Measurements from ENCODE around the gene CHORDC1. TPM values are rescaled to one million over a fixed set of nuclear protein-coding genes. Genes with fewer than 3 reads are reported as not detected.

CHORDC1 gene
- polyA plus RNA-seq, 1 of the 3 experiments (the other 2 are of a cell fraction) = 12.1 TPM

DNA sequence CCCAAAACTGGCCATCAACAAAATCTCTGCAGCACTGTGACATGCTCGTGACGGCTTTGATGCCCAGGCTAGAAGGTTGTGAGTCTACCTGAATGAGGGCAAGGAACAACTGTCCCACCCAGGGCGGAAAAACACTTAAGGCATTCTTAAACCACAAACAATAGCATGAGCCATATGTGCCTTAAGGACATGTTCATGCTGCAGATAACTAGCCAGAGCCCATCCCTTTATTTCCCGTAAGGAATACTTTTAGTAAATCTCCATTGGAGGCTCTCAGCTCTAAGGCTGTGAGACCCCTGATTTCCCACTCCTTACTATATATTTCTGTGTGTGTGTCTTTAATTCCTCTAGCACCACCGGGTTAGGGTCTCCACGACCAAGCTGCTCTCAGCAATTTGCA, 3.4 kb downstream of the CHORDC1 start (continued):
- TF ChIP-seq SMC3 (IDR thresholded peaks at IDR 0.05; ENCODE audit: low read depth, low read length) = no peak
- TF ChIP-seq MEF2A (IDR thresholded peaks at IDR 0.05; ENCODE audit: borderline replicate concordance, low read depth) = no peak
- no peak for TF ChIP-seq GABPA (IDR thresholded peaks at IDR 0.05; ENCODE audit: low read depth)
- no peak for TF ChIP-seq MXI1 (IDR thresholded peaks at IDR 0.05; ENCODE audit: low read depth, low read length)
- no peak for TF ChIP-seq ZBTB33 (IDR thresholded peaks at IDR 0.05; ENCODE audit: borderline replicate concordance, low read depth)
- no peak for TF ChIP-seq FOSL2 (IDR thresholded peaks at IDR 0.05; ENCODE audit: borderline replicate concordance, low read depth)
- no peak for TF ChIP-seq ELF1 (IDR thresholded peaks at IDR 0.05)

DNA sequence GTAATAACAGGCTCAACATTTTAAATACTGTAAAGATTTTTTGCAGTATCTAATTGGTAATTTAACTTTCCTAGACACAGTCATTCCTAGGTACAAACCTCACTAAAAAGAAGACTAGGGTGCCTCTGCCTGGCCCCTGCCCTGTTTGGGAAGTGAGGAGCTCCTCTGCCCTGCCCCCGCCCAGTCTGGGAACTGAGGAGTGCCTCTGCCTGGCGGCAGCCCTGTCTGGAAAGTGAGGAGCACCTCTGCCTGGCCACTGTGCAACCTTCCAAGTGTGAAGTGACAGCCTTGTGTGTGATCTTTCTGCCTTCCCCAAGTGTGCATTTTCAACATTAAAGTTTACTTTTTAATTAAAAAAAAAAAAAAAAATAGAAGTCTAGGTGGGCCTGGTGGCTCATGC, 4.2 kb downstream of the CHORDC1 start:
- Histone ChIP-seq H3K27me3 (ENCODE audit: insufficient read depth) (no peaks in the 10 kb centered on the region), H3K9me2 (no peaks in the 10 kb centered on the region), H3K27ac (ENCODE audit: low read depth in 2 of 2, low read length in 1 of 2) (no peak overlapping the region), H3K79me2 (ENCODE audit: insufficient read depth) (peaks cover 92% of the 10 kb centered on the region), H3K36me3 (replicated peaks in 1 of 2; ENCODE audit: control insufficient read depth in 1 of 2, insufficient read depth in 2 of 2, low read length in 1 of 2) (peaks cover 32% of the 10 kb centered on the region in 2 experiments), H3F3A (replicated peaks; ENCODE audit: insufficient read depth) (no peaks in the 10 kb centered on the region), H3K4me3 (ENCODE audit: low read depth in 2 of 2, low read length in 1 of 2) (no peak overlapping the region), H3K4me2 (no peak overlapping the region), H3K9me3 (no peaks in the 10 kb centered on the region), H3K9ac (no peak overlapping the region), H4K20me1 (ENCODE audit: insufficient read depth) (peaks cover 51% of the 10 kb centered on the region), H3K4me1 (ENCODE audit: control insufficient read depth in 1 of 2, insufficient read depth in 2 of 2, low read depth in 1 of 2, low read length in 1 of 2) (peaks cover 3 to 5% of the 10 kb centered on the region in 2 experiments; a peak in 3 of 4 replicates), H2AFZ (ENCODE audit: low read depth) (no peak overlapping the region)
- DNase-seq = no peak
- CTCF ChIA-PET = interaction anchor here (7.4 kb wide), 1 partner anchor 14 kb away, joined by 47 read pairs; no protein-coding TSS in a partner anchor
- TF ChIP-seq NFIC (IDR thresholded peaks at IDR 0.05; ENCODE audit: borderline replicate concordance) (no peak), TEAD4 (IDR thresholded peaks at IDR 0.05; ENCODE audit: borderline replicate concordance, insufficient read depth) (no peak), MXI1 (IDR thresholded peaks at IDR 0.05; ENCODE audit: low read depth, low read length) (no peak), YY1 (IDR thresholded peaks at IDR 0.05; ENCODE audit: low read depth) (no peak), EP300 (IDR thresholded peaks at IDR 0.05; ENCODE audit: borderline replicate concordance in 1 of 2, low read depth in 1 of 2, low read length in 1 of 2) (no peak), RCOR1 (IDR thresholded peaks at IDR 0.05; ENCODE audit: low read length) (no peak), JUND (IDR thresholded peaks at IDR 0.05) (no peak), CHD2 (IDR thresholded peaks at IDR 0.05; ENCODE audit: low read length, partially characterized antibody) (no peak), GATA2 (CRISPR knock-in tag; IDR thresholded peaks at IDR 0.05) (no peak), EZH2phosphoT487 (IDR thresholded peaks at IDR 0.05; ENCODE audit: borderline replicate concordance, low read depth) (no peak), POLR2AphosphoS5 (IDR thresholded peaks at IDR 0.05; ENCODE audit: low read depth, low read length) (no peak), TAF1 (IDR thresholded peaks at IDR 0.05; ENCODE audit: borderline replicate concordance, low read depth, low read length) (no peak)
- TF ChIP-seq, protein P1, sequence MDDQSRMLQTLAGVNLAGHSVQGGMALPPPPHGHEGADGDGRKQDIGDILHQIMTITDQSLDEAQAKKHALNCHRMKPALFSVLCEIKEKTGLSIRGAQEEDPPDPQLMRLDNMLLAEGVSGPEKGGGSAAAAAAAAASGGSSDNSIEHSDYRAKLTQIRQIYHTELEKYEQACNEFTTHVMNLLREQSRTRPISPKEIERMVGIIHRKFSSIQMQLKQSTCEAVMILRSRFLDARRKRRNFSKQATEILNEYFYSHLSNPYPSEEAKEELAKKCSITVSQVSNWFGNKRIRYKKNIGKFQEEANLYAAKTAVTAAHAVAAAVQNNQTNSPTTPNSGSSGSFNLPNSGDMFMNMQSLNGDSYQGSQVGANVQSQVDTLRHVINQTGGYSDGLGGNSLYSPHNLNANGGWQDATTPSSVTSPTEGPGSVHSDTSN (IDR thresholded peaks at IDR 0.05) = no peak
- TF ChIP-seq, protein P2, sequence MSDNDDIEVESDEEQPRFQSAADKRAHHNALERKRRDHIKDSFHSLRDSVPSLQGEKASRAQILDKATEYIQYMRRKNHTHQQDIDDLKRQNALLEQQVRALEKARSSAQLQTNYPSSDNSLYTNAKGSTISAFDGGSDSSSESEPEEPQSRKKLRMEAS (IDR thresholded peaks at IDR 0.05; ENCODE audit: low read depth) = no peak
- TF ChIP-seq, protein P3, sequence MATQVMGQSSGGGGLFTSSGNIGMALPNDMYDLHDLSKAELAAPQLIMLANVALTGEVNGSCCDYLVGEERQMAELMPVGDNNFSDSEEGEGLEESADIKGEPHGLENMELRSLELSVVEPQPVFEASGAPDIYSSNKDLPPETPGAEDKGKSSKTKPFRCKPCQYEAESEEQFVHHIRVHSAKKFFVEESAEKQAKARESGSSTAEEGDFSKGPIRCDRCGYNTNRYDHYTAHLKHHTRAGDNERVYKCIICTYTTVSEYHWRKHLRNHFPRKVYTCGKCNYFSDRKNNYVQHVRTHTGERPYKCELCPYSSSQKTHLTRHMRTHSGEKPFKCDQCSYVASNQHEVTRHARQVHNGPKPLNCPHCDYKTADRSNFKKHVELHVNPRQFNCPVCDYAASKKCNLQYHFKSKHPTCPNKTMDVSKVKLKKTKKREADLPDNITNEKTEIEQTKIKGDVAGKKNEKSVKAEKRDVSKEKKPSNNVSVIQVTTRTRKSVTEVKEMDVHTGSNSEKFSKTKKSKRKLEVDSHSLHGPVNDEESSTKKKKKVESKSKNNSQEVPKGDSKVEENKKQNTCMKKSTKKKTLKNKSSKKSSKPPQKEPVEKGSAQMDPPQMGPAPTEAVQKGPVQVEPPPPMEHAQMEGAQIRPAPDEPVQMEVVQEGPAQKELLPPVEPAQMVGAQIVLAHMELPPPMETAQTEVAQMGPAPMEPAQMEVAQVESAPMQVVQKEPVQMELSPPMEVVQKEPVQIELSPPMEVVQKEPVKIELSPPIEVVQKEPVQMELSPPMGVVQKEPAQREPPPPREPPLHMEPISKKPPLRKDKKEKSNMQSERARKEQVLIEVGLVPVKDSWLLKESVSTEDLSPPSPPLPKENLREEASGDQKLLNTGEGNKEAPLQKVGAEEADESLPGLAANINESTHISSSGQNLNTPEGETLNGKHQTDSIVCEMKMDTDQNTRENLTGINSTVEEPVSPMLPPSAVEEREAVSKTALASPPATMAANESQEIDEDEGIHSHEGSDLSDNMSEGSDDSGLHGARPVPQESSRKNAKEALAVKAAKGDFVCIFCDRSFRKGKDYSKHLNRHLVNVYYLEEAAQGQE (IDR thresholded peaks at IDR 0.05; ENCODE audit: low read depth, low read length) = no peak
- TF ChIP-seq, protein P4, sequence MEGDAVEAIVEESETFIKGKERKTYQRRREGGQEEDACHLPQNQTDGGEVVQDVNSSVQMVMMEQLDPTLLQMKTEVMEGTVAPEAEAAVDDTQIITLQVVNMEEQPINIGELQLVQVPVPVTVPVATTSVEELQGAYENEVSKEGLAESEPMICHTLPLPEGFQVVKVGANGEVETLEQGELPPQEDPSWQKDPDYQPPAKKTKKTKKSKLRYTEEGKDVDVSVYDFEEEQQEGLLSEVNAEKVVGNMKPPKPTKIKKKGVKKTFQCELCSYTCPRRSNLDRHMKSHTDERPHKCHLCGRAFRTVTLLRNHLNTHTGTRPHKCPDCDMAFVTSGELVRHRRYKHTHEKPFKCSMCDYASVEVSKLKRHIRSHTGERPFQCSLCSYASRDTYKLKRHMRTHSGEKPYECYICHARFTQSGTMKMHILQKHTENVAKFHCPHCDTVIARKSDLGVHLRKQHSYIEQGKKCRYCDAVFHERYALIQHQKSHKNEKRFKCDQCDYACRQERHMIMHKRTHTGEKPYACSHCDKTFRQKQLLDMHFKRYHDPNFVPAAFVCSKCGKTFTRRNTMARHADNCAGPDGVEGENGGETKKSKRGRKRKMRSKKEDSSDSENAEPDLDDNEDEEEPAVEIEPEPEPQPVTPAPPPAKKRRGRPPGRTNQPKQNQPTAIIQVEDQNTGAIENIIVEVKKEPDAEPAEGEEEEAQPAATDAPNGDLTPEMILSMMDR (IDR thresholded peaks at IDR 0.05) = no peak
- TF ChIP-seq, protein P5, sequence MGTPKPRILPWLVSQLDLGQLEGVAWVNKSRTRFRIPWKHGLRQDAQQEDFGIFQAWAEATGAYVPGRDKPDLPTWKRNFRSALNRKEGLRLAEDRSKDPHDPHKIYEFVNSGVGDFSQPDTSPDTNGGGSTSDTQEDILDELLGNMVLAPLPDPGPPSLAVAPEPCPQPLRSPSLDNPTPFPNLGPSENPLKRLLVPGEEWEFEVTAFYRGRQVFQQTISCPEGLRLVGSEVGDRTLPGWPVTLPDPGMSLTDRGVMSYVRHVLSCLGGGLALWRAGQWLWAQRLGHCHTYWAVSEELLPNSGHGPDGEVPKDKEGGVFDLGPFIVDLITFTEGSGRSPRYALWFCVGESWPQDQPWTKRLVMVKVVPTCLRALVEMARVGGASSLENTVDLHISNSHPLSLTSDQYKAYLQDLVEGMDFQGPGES (IDR thresholded peaks at IDR 0.05; ENCODE audit: low read depth, low read length) = no peak
- POLR2A ChIA-PET = no interaction called here
- 84% methylated on average over 2 of the region's 2 CpGs for WGBS (ENCODE audit: low lambda C conversion rate)
